ENCODE results near the gene GRM3.
A peak's percentile ranks its signal among the peaks of the same experiment; 100 is the strongest.

Gene GRM3

GRCh38 chr7:86668315-86668714, 24.6 kb downstream of the GRM3 start:
- no peak overlapping the region for H3K4me3 ChIP-seq (ENCODE audit: low read length)
- DNase-seq (ENCODE audit: low read depth, low spot score), result no peak

- DNase-seq (ENCODE audit: low read depth, low spot score), result no peak
These were observed 44.1 kb downstream of the GRM3 start for GRCh38 chr7:86687831-86688230.

DNA sequence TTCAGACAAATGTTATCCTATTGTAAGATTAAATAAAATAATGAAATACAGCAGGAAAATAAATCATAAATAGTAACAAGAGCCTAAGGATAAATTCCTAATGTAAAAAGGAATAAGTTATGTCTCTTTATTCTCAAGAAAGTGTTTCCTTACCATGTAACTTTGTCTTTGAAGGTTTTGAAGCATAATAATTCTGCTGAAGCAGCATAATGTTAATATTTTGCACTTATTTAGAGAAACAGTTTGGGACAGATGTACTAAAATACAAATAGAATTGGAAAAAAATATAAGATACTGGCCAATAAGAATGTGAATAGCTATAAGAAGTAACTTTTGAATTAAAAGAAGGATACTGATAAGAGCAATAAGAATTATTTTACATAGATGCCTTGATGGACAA, 45.7 kb downstream of the GRM3 start:
- H3K4me3 ChIP-seq (ENCODE audit: low read length), result no peak overlapping the region
- no peak for DNase-seq (ENCODE audit: low read depth, low spot score)

More at GRCh38 chr7:86687831-86688230, 44.1 kb downstream of the GRM3 start:
- H3K4me3 ChIP-seq (ENCODE audit: low read length), result no peak overlapping the region

- no peak overlapping the region for H3K4me3 ChIP-seq (ENCODE audit: low read length)
- DNase-seq (ENCODE audit: low read depth, low spot score), result no peak
These were observed 49.0 kb downstream of the GRM3 start for GRCh38 chr7:86692755-86693154.

DNA sequence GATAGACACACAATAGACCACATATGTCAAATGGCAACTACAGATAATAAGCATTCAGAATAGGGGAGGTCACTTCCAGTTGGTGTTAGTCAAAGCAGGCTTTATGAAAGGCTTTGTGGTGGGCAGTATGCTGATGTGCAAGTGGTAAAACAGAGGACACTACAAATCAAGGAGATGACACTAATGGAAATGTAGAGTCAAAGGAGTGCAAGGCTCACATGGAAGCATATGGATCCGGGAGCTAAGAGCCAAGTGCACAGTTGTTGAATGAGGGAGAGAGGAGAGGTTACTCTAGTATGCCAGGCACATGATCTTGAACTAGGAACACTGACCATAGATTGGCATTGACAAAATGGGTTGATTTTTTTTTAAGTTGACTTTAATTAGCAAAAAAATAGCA, 62.7 kb downstream of the GRM3 start:
- no peak overlapping the region for H3K4me3 ChIP-seq (ENCODE audit: low read length)
- no peak for DNase-seq (ENCODE audit: low read depth, low spot score)

DNA sequence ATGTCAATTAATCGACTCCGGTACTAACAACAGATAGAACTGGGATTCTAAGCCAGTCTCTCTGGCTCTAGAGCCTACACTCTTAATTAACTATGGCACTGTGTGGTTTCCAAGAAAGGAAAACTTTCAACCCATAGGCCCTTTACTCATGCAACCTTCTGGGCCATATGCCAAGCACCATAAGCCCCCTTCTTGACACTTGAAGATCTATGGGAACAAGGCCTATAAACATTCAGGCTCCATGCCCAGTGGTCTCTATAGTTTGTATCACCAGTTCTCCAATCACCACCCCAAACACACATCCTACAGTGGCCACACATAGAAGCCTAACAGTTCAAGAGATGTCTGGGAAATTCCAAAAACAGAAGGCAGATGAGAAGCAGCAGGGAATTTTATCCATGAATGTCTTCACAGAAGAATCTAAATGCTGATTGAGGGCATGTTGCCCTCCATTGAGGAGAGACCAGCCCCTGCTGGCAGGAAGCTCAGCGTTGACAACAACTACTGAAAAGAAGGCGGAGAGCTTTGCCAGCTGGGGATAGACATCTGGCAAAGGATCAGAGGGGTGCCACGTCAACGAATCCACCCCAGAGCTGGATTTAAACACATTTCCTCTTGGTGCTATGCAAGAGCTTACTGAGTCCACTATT, 64.4 kb downstream of the GRM3 start:
- no peak overlapping the region for H3K4me3 ChIP-seq (ENCODE audit: low read length)
- DNase-seq (ENCODE audit: low read depth, low spot score), result no peak

DNA sequence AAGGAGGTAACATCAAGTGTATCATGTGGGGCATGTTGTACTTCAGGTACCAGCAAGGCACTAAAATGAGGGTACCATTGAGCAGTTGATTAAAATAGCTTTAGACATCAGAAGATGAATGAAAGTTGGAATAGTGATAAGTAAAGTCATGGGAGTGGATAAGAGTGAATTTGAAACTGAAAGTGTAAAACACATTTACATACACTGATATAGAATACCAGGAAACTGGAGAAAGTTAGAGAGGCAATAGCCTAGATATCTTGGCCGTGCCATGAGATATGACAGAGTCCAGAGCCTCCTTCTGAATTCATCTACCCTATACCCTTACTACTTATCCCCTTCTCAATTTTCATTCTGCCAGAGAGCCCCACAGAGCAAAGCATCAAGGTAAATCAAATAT, 76.6 kb downstream of the GRM3 start:
- no peak for DNase-seq (ENCODE audit: low read depth, low spot score)
- no peak overlapping the region for H3K4me3 ChIP-seq (ENCODE audit: low read length)

DNA sequence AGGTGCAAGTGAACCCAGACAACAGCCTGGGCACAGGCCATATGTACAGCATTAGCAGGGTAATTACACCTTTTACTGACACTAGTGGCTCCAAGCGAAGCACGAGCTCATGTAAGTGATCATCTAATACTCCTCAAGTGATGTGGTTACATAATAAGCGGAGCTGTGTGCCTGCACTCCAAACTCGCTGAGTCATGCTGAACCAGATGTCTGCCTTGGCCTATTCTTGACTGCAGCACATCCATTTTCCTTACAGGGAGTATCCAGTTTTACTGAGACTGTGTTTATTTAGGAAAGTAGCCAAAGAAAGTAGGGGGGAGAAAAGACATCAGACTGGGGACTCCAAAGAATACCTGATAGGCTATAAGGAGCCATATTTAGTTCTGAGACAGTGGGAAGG, 90.1 kb downstream of the GRM3 start:
- no peak overlapping the region for H3K4me3 ChIP-seq (ENCODE audit: low read length)
- DNase-seq (ENCODE audit: low read depth, low spot score), result peak; percentile 1

DNA sequence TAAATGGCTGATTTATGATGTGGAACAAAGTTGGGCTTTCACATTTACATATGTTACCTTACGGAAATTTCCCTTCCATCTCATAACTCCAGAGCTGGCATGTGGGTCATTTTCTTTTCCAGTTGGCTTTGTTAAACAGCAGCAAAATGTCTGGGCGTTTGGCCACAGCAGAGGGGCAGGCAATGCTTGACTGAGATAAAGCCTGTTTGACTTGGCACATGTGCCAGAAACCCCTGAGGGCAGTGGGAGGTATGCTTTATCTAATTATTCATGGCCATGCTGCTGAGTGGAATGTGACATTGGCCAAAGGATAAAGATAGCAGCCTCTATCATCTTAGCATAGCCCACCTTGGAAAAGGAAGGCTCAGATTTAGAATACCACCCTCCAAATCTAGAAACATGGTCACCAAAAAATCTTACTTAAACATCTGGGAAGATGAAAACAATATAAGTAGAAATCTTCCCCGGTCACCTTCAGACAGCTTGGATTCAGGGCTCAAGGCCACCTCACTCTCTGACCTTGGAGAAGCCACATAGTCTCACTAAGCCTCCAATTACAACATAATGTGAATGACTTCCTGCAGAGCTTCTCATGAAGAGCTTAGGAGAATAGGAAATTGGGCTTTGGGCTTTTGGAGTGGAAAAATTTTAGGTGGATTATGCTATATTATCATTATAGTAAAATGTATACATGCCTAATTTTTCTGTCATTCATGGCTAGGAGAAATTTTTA, 101.5 kb downstream of the GRM3 start:
- no peak for DNase-seq (ENCODE audit: low read depth, low spot score)
- no peak overlapping the region for H3K4me3 ChIP-seq (ENCODE audit: low read length)

DNA sequence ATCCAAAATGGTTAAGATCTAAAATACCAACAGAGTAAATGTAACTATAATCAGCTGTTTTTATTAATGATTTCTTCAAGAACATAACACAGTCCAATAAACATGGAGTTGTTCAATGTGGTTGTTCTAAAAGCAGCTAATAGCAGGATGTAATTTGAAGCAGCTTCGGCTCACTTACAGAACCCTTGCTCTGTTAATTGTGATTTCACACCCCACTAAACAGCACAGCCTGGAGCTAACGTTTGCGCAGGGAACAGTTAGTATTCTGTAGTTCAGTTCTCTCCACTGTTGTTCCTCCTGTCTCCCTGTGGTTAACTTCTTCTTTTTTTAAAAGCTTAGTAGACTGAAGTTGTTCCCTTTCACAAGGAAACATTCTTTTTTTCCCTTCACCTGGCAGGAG, 104.0 kb downstream of the GRM3 start:
- no peak overlapping the region for H3K4me3 ChIP-seq (ENCODE audit: low read length)
- no peak for DNase-seq (ENCODE audit: low read depth, low spot score)

DNA sequence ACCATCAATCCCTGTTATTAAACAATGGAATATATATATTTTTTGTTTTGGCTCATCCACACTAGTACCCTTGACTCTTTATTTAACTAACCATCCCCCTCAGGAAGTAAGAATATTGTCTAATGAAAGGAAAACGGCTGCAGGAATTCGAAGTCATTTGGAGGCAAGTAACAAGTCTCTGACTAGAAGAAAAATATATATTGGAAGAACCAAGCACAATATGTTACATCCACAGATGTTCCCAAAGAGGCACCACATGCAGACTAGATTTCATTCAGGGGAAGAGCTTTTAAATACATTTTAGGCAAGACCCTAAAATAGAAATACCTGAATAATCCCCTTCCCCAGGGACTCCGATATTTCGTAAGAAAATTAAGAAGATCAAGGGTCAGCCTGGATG, 104.5 kb downstream of the GRM3 start:
- no peak overlapping the region for H3K4me3 ChIP-seq (ENCODE audit: low read length)
- DNase-seq (ENCODE audit: low read depth, low spot score), result no peak

- H3K4me3 ChIP-seq (ENCODE audit: low read length), result no peak overlapping the region
- DNase-seq (ENCODE audit: low read depth, low spot score), result no peak
These were observed 105.4 kb downstream of the GRM3 start for GRCh38 chr7:86748843-86749719.

GRCh38 chr7:86749741-86750665, 106.3 kb downstream of the GRM3 start:
- no peak for DNase-seq (ENCODE audit: low read depth, low spot score)
- H3K4me3 ChIP-seq (ENCODE audit: low read length), result no peak overlapping the region

GRCh38 chr7:86760236-86760635, 116.5 kb downstream of the GRM3 start:
- H3K4me3 ChIP-seq (ENCODE audit: low read length), result no peak overlapping the region
- no peak for DNase-seq (ENCODE audit: low read depth, low spot score)

DNA sequence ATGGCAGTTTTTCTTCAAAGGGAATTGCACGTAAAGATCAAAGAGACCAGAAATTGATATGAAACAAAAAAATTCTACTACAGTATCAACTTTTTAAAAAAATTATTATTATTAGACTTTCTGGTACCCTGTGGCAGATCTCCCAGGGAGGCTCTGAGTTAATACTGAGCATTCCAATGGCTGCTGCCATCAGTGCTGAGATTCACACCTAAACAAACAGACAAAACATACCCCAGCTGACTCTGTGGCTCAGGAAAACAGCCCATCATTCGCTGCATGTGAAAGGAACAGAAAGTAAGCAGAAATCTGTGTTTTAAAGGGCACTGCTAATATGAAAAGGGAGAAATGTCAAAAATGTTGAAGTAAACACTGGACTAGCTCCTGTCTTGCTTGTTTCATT, 118.4 kb downstream of the GRM3 start:
- H3K4me3 ChIP-seq (ENCODE audit: low read length), result no peak overlapping the region
- DNase-seq (ENCODE audit: low read depth, low spot score), result no peak

- H3K4me3 ChIP-seq (ENCODE audit: low read length), result no peak overlapping the region
- no peak for DNase-seq (ENCODE audit: low read depth, low spot score)
These were observed 122.2 kb downstream of the GRM3 start for GRCh38 chr7:86765931-86766330.

DNA sequence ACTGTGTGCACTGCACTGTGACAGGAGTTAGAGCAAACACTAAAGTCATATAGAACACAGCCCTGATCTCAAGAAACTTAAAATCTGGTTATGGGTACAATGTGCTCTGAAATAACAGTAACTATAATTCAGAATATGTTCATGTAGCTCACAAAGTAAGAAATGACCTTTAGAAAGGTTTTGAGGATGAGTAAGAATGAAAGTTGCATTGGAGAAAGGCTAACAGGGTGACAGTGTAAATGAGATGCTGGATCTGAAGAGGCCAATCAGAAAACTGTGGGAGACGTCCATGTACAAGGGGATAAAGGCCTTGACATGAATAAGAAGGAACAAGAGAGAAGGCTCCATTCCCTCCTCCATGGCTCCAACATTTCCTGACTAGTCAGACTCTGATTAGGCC, 124.7 kb downstream of the GRM3 start:
- DNase-seq (ENCODE audit: low read depth, low spot score), result no peak
- no peak overlapping the region for H3K4me3 ChIP-seq (ENCODE audit: low read length)

- no peak overlapping the region for H3K4me3 ChIP-seq (ENCODE audit: low read length)
- DNase-seq (ENCODE audit: low read depth, low spot score), result no peak
These were observed 125.5 kb downstream of the GRM3 start for GRCh38 chr7:86768967-86769760.

Data from Jurkat, Clone E6-1 (cell line).